GM12878 (cell line): ENCODE data around the gene MAST2. TPM values are rescaled to one million over a fixed set of nuclear protein-coding genes. Genes with fewer than 3 reads are reported as not detected.

ENCODE experiments used
- ATAC-seq: fragments of 200-7000 bp; cut with Tn5 transposase; 3 replicates; pipeline ENCODE4 v1.9.1; 2020; ENCODE audit warnings: mild to moderate bottlenecking, moderate library complexity
- BruUV-seq: library from RNA; stranded (reverse); fragments of 400-500 nt; replicated peaks from 2 replicates; lab custom pipeline; 2021; lab: Mats Ljungman, UMichigan
- CTCF ChIA-PET: fragments of 300-600 bp; sonication (Branson Sonifier 250); formaldehyde crosslinking; extraction: SDS; loops from one replicate; lab custom pipeline; 2021; ENCODE audit warnings: inconsistent platforms; lab: Yijun Ruan, JAX
- POLR2A ChIA-PET: fragments of 350-600 bp; formaldehyde crosslinking; extraction: SDS; loops from one replicate; lab custom pipeline; 2021; ENCODE audit warnings: inconsistent platforms; lab: Charles Lee
- RAD21 ChIA-PET: fragments of 300-600 bp; sonication (Branson Sonifier 250); formaldehyde crosslinking; loops from one replicate; lab custom pipeline; 2023; ENCODE audit warnings: antibody characterized with exemption; ENCODE audit not compliant: unreplicated experiment; lab: Charles Lee
- SMC1A ChIA-PET: fragments of 300-600 bp; sonication (Branson Sonifier 250); formaldehyde crosslinking; loops from one replicate; lab custom pipeline; 2023; ENCODE audit not compliant: unreplicated experiment, uncharacterized antibody; lab: Charles Lee
- DNase-seq: peaks from one replicate; pipeline ENCODE4 v3.0.0-alpha.2; 2011; ENCODE audit warnings: low read depth, low spot score
- FAIRE-seq: peaks from 3 replicates; lab custom pipeline; 2011; peaks lifted over from hg19 to GRCh38; lab: Jason Lieb, UNC
- H2AFZ ChIP-seq: 2 replicates; pipeline ENCODE4 v1.6.0; 2011; ENCODE audit warnings: low read depth, low read length, control low read depth; ENCODE audit not compliant: control insufficient read depth
- H3K27ac ChIP-seq: 2 replicates; pipeline ENCODE4 v1.5.1; 2011; ENCODE audit warnings: control low read depth; ENCODE audit not compliant: control insufficient read depth, insufficient read depth
- H3K27me3 ChIP-seq, 2 experiments: replicated peaks in 1 of 2; 2 replicates each; pipeline versions ENCODE4 v1.6.0 to v1.6.1; 2011; ENCODE audit warnings: low read length in 1 of 2; ENCODE audit not compliant: control insufficient read depth in 2 of 2, insufficient read depth in 2 of 2
- H3K36me3 ChIP-seq, 2 experiments: 2 replicates each; pipeline ENCODE4 v1.5.1; 2011; ENCODE audit warnings: low read length in 1 of 2; ENCODE audit not compliant: control insufficient read depth in 2 of 2, insufficient read depth in 2 of 2
- H3K4me1 ChIP-seq: 2 replicates; pipeline ENCODE4 v1.6.1; 2011; ENCODE audit warnings: mild to moderate bottlenecking, low read length, moderate library complexity, mixed read lengths; ENCODE audit not compliant: control insufficient read depth, insufficient read depth
- H3K4me2 ChIP-seq: 2 replicates; pipeline ENCODE4 v1.6.0; 2011; ENCODE audit warnings: control low read depth; ENCODE audit not compliant: control insufficient read depth, insufficient read depth
- H3K4me3 ChIP-seq: fragments of 200-600 bp; sonication (generic); 2 replicates; pipeline ENCODE4 v1.5.1; 2016
- H3K79me2 ChIP-seq: 2 replicates; pipeline ENCODE4 v1.6.0; 2011; ENCODE audit warnings: low read length; ENCODE audit not compliant: control insufficient read depth, insufficient read depth
- H3K9ac ChIP-seq: 2 replicates; pipeline ENCODE4 v1.8.0; 2011; ENCODE audit warnings: low read length, control low read depth, mixed read lengths; ENCODE audit not compliant: control insufficient read depth, insufficient read depth
- H3K9me3 ChIP-seq: replicated peaks from 3 replicates; pipeline ENCODE4 v1.5.1; 2011; ENCODE audit warnings: mild to moderate bottlenecking, low read length; ENCODE audit not compliant: control insufficient read depth, insufficient read depth
- H4K20me1 ChIP-seq: 2 replicates; pipeline ENCODE4 v1.6.0; 2011; ENCODE audit not compliant: control insufficient read depth, insufficient read depth
- BCL11A ChIP-seq: IDR thresholded peaks from 2 replicates; pipeline ENCODE4 v1.6.1; 2011; ENCODE audit warnings: low read depth, low read length
- GABPA ChIP-seq: IDR thresholded peaks from 2 replicates; pipeline ENCODE4 v1.6.1; 2014; ENCODE audit warnings: antibody characterized with exemption, low read depth, mild to moderate bottlenecking, inconsistent platforms
- ZNF217 ChIP-seq: fragments of 450-650 bp; IDR thresholded peaks from 2 replicates; pipeline ENCODE4 v1.6.1; 2017; ENCODE audit warnings: antibody characterized with exemption, mild to moderate bottlenecking
- WGBS: methylation state at CpG from one replicate; pipeline ENCODE4 v1.1.6; 2016; ENCODE audit warnings: low lambda C conversion rate; ENCODE audit not compliant: insufficient replicate concordance, insufficient coverage; ENCODE audit errors: missing lambda C conversion rate; 5-methylcytosine and 5-hydroxymethylcytosine counted together
- in situ Hi-C: fragments of 300-500 bp; cut with MboI; formaldehyde crosslinking; loops from 9 replicates; pipeline ENCODE4 v1.14.3; 2018; ENCODE audit warnings: mixed read lengths
- intact Hi-C: fragments of 100-400 bp; cut with micrococcal nuclease; formaldehyde crosslinking; loops from one replicate; pipeline ENCODE4 v1.14.2; 2022; ENCODE audit not compliant: unreplicated experiment
- polyA plus RNA-seq, 11 experiments: library from polyadenylated mRNA; depleted of rRNA in 4 of 11; unstranded in 6 of 11; stranded (reverse) in 5 of 11; fragments of >200 nt; fragmentation: Nextera tagmentation in 4 of 11; fragmentation: Illumina TruSeq in 1 of 11; extraction: Ambion mirVana in 4 of 11; extraction: Trizol in 1 of 11; gene quantifications; 1 replicate in 1 of 11; 2 replicates in 10 of 11; pipeline versions ENCODE4 v1.2.1 to v1.2.3, GENCODE V29; 2011 to 2016; ENCODE audit warnings: inconsistent platforms in 2 of 11, missing spikeins in 2 of 11, low read depth in 1 of 11
- total RNA-seq, 4 experiments: library from RNA; depleted of rRNA in 3 of 4; stranded (reverse); fragments of >200 nt in 3 of 4; fragmentation: Illumina TruSeq in 1 of 4; extraction: Trizol in 1 of 4; gene quantifications; 2 replicates each; pipeline versions ENCODE4 v1.2.1 to v1.2.3, GENCODE V29; 2013 to 2021
- TF ChIP-seq, protein P1 (sequence below): IDR thresholded peaks from 2 replicates; pipeline ENCODE4 v1.6.1; 2012; ENCODE audit warnings: mild to moderate bottlenecking, low read depth, low read length

MAST2 gene
- total and polyA plus RNA-seq, 10 of the 15 experiments (the other 5 are each of a cell fraction or from before 2014, with no cell fraction given), result 1.0 to 28.7 (median 13.8) TPM

DNA sequence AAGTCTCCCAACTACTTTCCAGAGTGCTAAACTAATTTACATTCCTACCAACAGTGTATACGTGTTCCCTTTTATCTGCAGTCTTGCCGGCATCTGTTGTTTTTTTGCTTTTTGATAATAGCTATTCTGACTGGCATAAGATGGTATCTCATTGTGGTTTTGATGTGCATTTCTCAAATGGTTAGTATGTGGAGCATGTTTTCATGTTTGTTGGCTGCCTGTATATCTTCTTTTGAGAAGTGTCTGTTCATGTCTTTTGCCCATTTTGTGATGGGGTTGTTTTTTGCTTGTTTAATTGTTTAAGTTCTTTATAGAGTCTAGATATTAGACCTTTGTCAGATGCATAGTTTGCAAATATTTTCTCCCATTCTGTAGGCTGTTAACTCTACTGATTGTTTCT, 46.6 kb downstream of the MAST2 start:
- in situ Hi-C loops (no loop called here), intact Hi-C loops (no loop called here)
- BruUV-seq, result no TSS peak
- no peak for FAIRE-seq
- ChIA-PET POLR2A (no interaction called here), SMC1A (interaction anchor here (0.8 to 2.0 kb wide), 3 partner anchors 11 to 258 kb away, joined by 3 to 5 read pairs (median 4); no protein-coding TSS in a partner anchor), RAD21 (no interaction called here), CTCF (interaction anchor here (1.0 kb wide), 1 partner anchor 11 kb away, joined by 3 read pairs; no protein-coding TSS in a partner anchor)
- no peak overlapping the region for H3K9ac ChIP-seq
- H3K79me2 ChIP-seq, result no peaks in the 10 kb centered on the region
- no peaks in the 10 kb centered on the region for H3K36me3 ChIP-seq
- no peak for ATAC-seq
- H2AFZ ChIP-seq, result no peak overlapping the region
- DNase-seq, result no peak
- no peak overlapping the region for H3K4me3 ChIP-seq
- H3K4me2 ChIP-seq, result no peak overlapping the region
- 97% methylated on average over 2 of the region's 2 CpGs for WGBS
- no peaks in the 10 kb centered on the region for H4K20me1 ChIP-seq
- no peaks in the 10 kb centered on the region for H3K4me1 ChIP-seq
- no peak overlapping the region for H3K27ac ChIP-seq
- no peak for TF ChIP-seq ZNF217
- TF ChIP-seq GABPA, result no peak
- TF ChIP-seq, protein P1, sequence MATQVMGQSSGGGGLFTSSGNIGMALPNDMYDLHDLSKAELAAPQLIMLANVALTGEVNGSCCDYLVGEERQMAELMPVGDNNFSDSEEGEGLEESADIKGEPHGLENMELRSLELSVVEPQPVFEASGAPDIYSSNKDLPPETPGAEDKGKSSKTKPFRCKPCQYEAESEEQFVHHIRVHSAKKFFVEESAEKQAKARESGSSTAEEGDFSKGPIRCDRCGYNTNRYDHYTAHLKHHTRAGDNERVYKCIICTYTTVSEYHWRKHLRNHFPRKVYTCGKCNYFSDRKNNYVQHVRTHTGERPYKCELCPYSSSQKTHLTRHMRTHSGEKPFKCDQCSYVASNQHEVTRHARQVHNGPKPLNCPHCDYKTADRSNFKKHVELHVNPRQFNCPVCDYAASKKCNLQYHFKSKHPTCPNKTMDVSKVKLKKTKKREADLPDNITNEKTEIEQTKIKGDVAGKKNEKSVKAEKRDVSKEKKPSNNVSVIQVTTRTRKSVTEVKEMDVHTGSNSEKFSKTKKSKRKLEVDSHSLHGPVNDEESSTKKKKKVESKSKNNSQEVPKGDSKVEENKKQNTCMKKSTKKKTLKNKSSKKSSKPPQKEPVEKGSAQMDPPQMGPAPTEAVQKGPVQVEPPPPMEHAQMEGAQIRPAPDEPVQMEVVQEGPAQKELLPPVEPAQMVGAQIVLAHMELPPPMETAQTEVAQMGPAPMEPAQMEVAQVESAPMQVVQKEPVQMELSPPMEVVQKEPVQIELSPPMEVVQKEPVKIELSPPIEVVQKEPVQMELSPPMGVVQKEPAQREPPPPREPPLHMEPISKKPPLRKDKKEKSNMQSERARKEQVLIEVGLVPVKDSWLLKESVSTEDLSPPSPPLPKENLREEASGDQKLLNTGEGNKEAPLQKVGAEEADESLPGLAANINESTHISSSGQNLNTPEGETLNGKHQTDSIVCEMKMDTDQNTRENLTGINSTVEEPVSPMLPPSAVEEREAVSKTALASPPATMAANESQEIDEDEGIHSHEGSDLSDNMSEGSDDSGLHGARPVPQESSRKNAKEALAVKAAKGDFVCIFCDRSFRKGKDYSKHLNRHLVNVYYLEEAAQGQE, result no peak
- TF ChIP-seq BCL11A, result no peak
- H3K27me3 ChIP-seq, result no peaks in the 10 kb centered on the region
- H3K9me3 ChIP-seq, result peaks cover 3% of the 10 kb centered on the region
